NCI-H2081 treated with DMSO at 0.1 percent for 48 hours (cell line): ENCODE results near the gene HTRA1.

Experiments
- DNase-seq: peaks from one replicate; lab custom pipeline; 2025; lab: John Stamatoyannopoulos, UW

Gene HTRA1

GRCh38 chr10:122553341-122553740 is 92.0 kb downstream of the HTRA1 start:
- DNase-seq: no peak

DNA sequence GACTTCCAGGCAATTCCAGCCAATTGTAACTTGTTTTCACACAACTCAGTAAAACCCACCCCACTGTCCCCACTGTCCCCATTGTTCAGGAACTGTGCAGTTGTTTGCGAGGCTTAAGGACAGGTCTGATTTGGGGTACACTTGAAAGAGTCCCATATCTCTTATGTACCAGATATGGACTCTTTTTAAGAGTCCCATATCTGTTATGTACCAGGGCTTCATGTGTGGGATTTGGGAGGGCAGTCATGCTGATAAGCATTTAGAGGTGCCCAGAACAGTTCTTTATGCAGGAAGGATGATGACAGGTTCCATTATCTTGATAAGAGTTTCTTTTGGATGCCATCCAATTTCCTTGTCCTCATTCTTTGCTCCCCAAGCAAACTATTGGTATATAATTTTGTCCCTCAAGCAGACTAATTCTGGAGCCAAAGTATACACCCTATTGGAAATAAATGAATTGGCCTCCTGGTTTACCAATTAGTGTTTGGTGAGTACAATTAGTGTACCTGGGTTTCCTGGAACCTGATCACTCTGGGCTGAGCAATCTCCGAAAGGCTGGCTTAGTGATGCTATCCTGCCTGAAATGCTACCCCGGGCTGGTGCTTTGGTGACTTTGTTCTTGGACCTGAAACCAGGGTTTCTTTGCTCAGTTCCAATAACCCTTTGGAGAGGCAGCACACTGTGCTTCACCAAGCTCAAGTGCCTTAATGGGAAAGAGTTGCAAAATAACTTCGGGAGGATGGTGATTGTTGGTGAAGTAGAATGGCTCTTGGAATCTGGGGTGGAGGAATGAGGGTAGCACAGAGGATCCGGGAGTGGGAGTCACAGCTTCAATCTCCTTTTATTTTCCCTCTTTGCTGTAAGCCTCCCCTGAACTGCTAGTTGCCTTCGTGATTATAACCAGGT is 93.0 kb downstream of the HTRA1 start:
- no peak for DNase-seq

DNA sequence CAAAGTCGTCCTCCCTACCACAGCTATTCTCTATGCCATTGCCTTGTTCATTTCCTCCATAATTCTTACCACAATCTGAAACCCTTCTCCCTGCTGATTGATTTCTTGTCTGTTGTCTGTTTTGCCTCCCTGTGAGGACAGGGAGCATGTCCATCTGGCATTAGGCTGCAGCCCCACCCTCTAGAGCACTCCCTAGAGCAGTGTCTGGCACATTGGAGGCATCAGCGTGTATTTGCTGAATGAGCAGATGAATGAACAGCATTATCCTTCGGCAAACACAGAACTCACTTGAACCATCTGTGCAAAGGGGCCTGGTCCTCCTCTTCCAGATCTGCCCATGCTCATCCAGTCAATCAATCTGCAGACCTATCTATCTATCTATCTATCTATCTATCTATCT is 94.1 kb downstream of the HTRA1 start:
- DNase-seq: no peak

DNA sequence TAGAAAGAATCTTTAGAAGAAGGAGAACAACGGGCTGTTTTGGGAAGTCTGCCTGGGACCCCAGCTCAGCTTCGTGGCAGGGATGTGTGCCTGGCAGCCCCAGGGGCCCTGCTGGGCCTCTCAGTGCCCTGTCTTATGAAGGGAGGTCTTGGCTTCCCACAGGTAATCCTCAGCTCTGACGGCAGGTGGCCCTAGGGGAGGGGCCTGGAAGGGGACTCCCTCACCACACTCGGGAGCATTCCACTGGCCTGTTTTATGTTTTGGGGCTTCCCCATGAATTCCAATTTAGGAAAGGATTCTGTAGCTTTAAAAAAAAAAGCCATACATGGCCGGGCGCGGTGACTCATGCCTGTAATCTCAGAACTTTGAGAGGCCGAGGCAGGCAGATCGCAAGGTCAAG is 96.2 kb downstream of the HTRA1 start:
- DNase-seq: no peak

- DNase-seq: no peak
These were observed 97.1 kb downstream of the HTRA1 start for GRCh38 chr10:122558452-122558851.

DNA sequence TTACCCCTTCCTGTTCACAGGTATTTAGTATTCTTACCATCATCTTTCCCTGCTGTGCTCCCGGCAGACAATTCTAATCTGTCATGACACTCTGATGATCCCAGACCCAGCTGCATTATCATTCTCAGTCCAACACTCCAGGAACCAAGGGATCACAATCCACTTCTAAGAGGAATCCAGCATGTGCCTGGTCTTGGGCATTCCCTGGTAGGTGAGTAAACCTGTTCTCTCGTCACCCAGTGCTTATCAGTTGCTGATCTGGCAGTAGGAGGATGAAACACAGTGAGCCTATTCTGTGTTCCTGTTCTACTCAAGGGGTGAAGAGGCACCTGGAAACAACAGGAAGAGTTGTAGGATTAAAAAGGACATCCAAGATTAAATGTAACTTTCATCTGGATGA is 97.9 kb downstream of the HTRA1 start:
- no peak for DNase-seq

GRCh38 chr10:122560279-122560804 is 99.0 kb downstream of the HTRA1 start, which contains the start of gene DMBT1:
DMBT1 (plus strand) TSS chr10:122560754; CDS start chr10:122560771, 17 bp downstream.
- DNase-seq: no peak

GRCh38 chr10:122561212-122561611 is 99.9 kb downstream of the HTRA1 start:
- no peak for DNase-seq

GRCh38 chr10:122561792-122562191 is 100.4 kb downstream of the HTRA1 start:
- DNase-seq: no peak
